ENCODE results near the gene TNNI3. TPM values are rescaled to one million over a fixed set of nuclear protein-coding genes. Genes with fewer than 3 reads are reported as not detected.

Gene TNNI3
- total RNA-seq, 2 experiments from 2014 or later = 2.6 TPM; not detected in 1

- POLR2A ChIA-PET = no interaction called here
- H3K4me2 ChIP-seq (ENCODE audit: low read length) = peak within 1 kb of the TSS; percentile 75
- H3K9me2 ChIP-seq (ENCODE audit: insufficient read depth, low read length) = no peaks in the 10 kb centered on the region
- TF ChIP-seq EZH2phosphoT487 (IDR thresholded peaks at IDR 0.05; ENCODE audit: borderline replicate concordance, low read depth, low read length) (no peak), CTCF (conservative IDR thresholded peaks at IDR 0.05; ENCODE audit: low read length) (no peak)
- BruUV-seq (replicated peaks) = no TSS peak
- no peaks in the 10 kb centered on the region for H3K79me2 ChIP-seq (ENCODE audit: insufficient read depth, low read depth, low read length)
- H3K27ac ChIP-seq (ENCODE audit: low read depth, low read length, poor library complexity, severe bottlenecking) = no peak within 1 kb of the TSS
- intact Hi-C loops (cut with micrococcal nuclease; ENCODE audit: unreplicated experiment) = loop anchor here (2.0 kb wide), 1 partner anchor 79 kb away; the partner anchor contains the start of gene PPP6R1
- CTCF ChIA-PET (ENCODE audit: unreplicated experiment) = no interaction called here
- H3K4me3 ChIP-seq (ENCODE audit: low read depth, low read length, poor library complexity, severe bottlenecking) = peak within 1 kb of the TSS; percentile 65
- H3K9me3 ChIP-seq (ENCODE audit: low read length) = no peaks in the 10 kb centered on the region
- H3K36me3 ChIP-seq (ENCODE audit: insufficient read depth, low read length) = no peaks in the 10 kb centered on the region
- H2AFZ ChIP-seq (ENCODE audit: low read length) = peak within 1 kb of the TSS; percentile 10; the same call in 1 of the 2 replicates
- peaks cover 19% of the 10 kb centered on the region for H3K4me1 ChIP-seq (ENCODE audit: insufficient read depth, low read length, poor library complexity, severe bottlenecking)
- H4K20me1 ChIP-seq (ENCODE audit: insufficient read depth, low read length) = no peaks in the 10 kb centered on the region
- DNase-seq (ENCODE audit: low spot score) = peak; percentile 29
Measured at GRCh38 chr19:55179606-55180484, 22.3 kb upstream of the TNNI3 start, which contains the start of gene SYT5. TSS of gene SYT5 (minus strand) at chr19:55180289. CDS start at chr19:55179041, 1,248 bp downstream.

- BruUV-seq (replicated peaks) = no TSS peak
- POLR2A ChIA-PET = interaction anchor here (0.6 kb wide), 1 partner anchor 32 kb away, joined by 7 read pairs; no protein-coding TSS in a partner anchor
- Histone ChIP-seq H3K4me3 (ENCODE audit: low read depth, low read length, poor library complexity, severe bottlenecking) (peak overlapping the region; percentile 65), H3K79me2 (ENCODE audit: insufficient read depth, low read depth, low read length) (no peaks in the 10 kb centered on the region), H3K9me2 (ENCODE audit: insufficient read depth, low read length) (no peaks in the 10 kb centered on the region), H3K27ac (ENCODE audit: low read depth, low read length, poor library complexity, severe bottlenecking) (no peak overlapping the region), H3K36me3 (ENCODE audit: insufficient read depth, low read length) (no peaks in the 10 kb centered on the region), H3K4me1 (ENCODE audit: insufficient read depth, low read length, poor library complexity, severe bottlenecking) (peaks cover 26% of the 10 kb centered on the region), H2AFZ (ENCODE audit: low read length) (peak overlapping the region; percentile 10; the same call in 1 of the 2 replicates), H3K4me2 (ENCODE audit: low read length) (peak overlapping the region; percentile 75), H4K20me1 (ENCODE audit: insufficient read depth, low read length) (no peaks in the 10 kb centered on the region), H3K9me3 (ENCODE audit: low read length) (no peaks in the 10 kb centered on the region)
- intact Hi-C loops (cut with micrococcal nuclease; ENCODE audit: unreplicated experiment) = loop anchor here (2.0 kb wide), 1 partner anchor 80 kb away; the partner anchor contains the start of gene PPP6R1
- CTCF ChIA-PET (ENCODE audit: unreplicated experiment) = no interaction called here
- peak; percentile 90 for DNase-seq (ENCODE audit: low spot score)
- no peak for TF ChIP-seq CTCF (conservative IDR thresholded peaks at IDR 0.05; ENCODE audit: low read length)
- no peak for TF ChIP-seq EZH2phosphoT487 (IDR thresholded peaks at IDR 0.05; ENCODE audit: borderline replicate concordance, low read depth, low read length)
Measured at GRCh38 chr19:55178781-55179599, 21.5 kb upstream of the TNNI3 start.

Measured in OCI-LY7 (cell line).